ENCODE measurements around the gene ZCCHC8. TPM values are rescaled to one million over a fixed set of nuclear protein-coding genes. Genes with fewer than 3 reads are reported as not detected.

The ZCCHC8 gene
- 10.1 and 12.8 TPM in 2 replicates for total RNA-seq

- DNase-seq (ENCODE audit: low read depth in 2 of 2), result peak; percentile 88 to 98
Observed at GRCh38 chr12:122500685-122501488, at the start of gene ZCCHC8. Gene ZCCHC8 (minus strand): TSS chr12:122500932. CDS start chr12:122500840, 92 bp downstream.

- peak in 1 of 2 donors; percentile 5 for DNase-seq (ENCODE audit: low read depth in 2 of 2)
Observed at GRCh38 chr12:122547330-122547729, 46.6 kb upstream of the ZCCHC8 start.

- no peak for DNase-seq (ENCODE audit: low read depth in 2 of 2)
Observed at GRCh38 chr12:122545855-122546254, 45.1 kb upstream of the ZCCHC8 start.

- DNase-seq (ENCODE audit: low read depth in 2 of 2), result no peak
Observed at GRCh38 chr12:122544537-122544936, 43.8 kb upstream of the ZCCHC8 start.

GRCh38 chr12:122538496-122538895 is 37.8 kb upstream of the ZCCHC8 start:
- no peak for DNase-seq (ENCODE audit: low read depth in 2 of 2)

GRCh38 chr12:122537021-122537420 is 36.3 kb upstream of the ZCCHC8 start:
- no peak for DNase-seq (ENCODE audit: low read depth in 2 of 2)

- no peak for DNase-seq (ENCODE audit: low read depth in 2 of 2)
Observed at GRCh38 chr12:122533856-122534255, 33.1 kb upstream of the ZCCHC8 start.

- DNase-seq (ENCODE audit: low read depth in 2 of 2), result no peak
Observed at GRCh38 chr12:122528992-122529391, 28.3 kb upstream of the ZCCHC8 start.

GRCh38 chr12:122528582-122528981 is 27.9 kb upstream of the ZCCHC8 start:
- no peak for DNase-seq (ENCODE audit: low read depth in 2 of 2)

- peak in 1 of 2 donors; percentile 68 for DNase-seq (ENCODE audit: low read depth in 2 of 2)
Observed at GRCh38 chr12:122527478-122527944, 26.8 kb upstream of the ZCCHC8 start.

- peak; percentile 99 to 100 for DNase-seq (ENCODE audit: low read depth in 2 of 2)
Observed at GRCh38 chr12:122526683-122527477, 26.1 kb upstream of the ZCCHC8 start, which contains the start of the genes KNTC1 and RSRC2. Gene KNTC1 (plus strand): TSS chr12:122527249. CDS start chr12:122530064, 2,815 bp downstream. Gene RSRC2 (minus strand): TSS chr12:122526936. CDS start chr12:122526853, 83 bp downstream.

GRCh38 chr12:122523846-122524718 is 23.4 kb upstream of the ZCCHC8 start:
- DNase-seq (ENCODE audit: low read depth in 2 of 2), result no peak

GRCh38 chr12:122523280-122523679 is 22.5 kb upstream of the ZCCHC8 start:
- DNase-seq (ENCODE audit: low read depth in 2 of 2), result no peak

- DNase-seq (ENCODE audit: low read depth in 2 of 2), result no peak
Observed at GRCh38 chr12:122520676-122521075, 19.9 kb upstream of the ZCCHC8 start.

GRCh38 chr12:122519418-122519817 is 18.7 kb upstream of the ZCCHC8 start:
- no peak for DNase-seq (ENCODE audit: low read depth in 2 of 2)

GRCh38 chr12:122518908-122519307 is 18.2 kb upstream of the ZCCHC8 start:
- no peak for DNase-seq (ENCODE audit: low read depth in 2 of 2)

- DNase-seq (ENCODE audit: low read depth in 2 of 2), result no peak
Observed at GRCh38 chr12:122517877-122518276, 17.1 kb upstream of the ZCCHC8 start.

GRCh38 chr12:122516544-122517361 is 16.0 kb upstream of the ZCCHC8 start:
- DNase-seq (ENCODE audit: low read depth in 2 of 2), result no peak

GRCh38 chr12:122515275-122515674 is 14.5 kb upstream of the ZCCHC8 start:
- DNase-seq (ENCODE audit: low read depth in 2 of 2), result no peak

- DNase-seq (ENCODE audit: low read depth in 2 of 2), result no peak
Observed at GRCh38 chr12:122513660-122514059, 12.9 kb upstream of the ZCCHC8 start.
